Endodermal cell (in vitro differentiated cells): ENCODE results near the gene VWA3A. TPM values are rescaled to one million over a fixed set of nuclear protein-coding genes. Genes with fewer than 3 reads are reported as not detected.
A peak's percentile ranks its signal among the peaks of the same experiment; 100 is the strongest.

Experiments
- DNase-seq: peaks from one replicate; pipeline ENCODE4 v3.0.0-alpha.2; 2017
- H3K27ac ChIP-seq: 2 replicates; pipeline ENCODE4 v1.5.1; 2013; ENCODE audit warnings: mild to moderate bottlenecking, low read depth, low read length, moderate library complexity
- H3K27me3 ChIP-seq: 2 replicates; pipeline ENCODE4 v1.6.1; 2013; ENCODE audit warnings: mild to moderate bottlenecking, low read length, moderate library complexity; ENCODE audit not compliant: insufficient read depth, control insufficient read depth, poor library complexity, severe bottlenecking
- H3K36me3 ChIP-seq: 2 replicates; pipeline ENCODE4 v1.7.0; 2013; ENCODE audit warnings: mild to moderate bottlenecking, low read length, moderate library complexity; ENCODE audit not compliant: control insufficient read depth, insufficient read depth
- H3K4me1 ChIP-seq: one replicate; pipeline ENCODE4 v1.7.0; 2013; ENCODE audit warnings: low read length; ENCODE audit not compliant: control insufficient read depth, insufficient read depth
- H3K4me3 ChIP-seq: 2 replicates; pipeline ENCODE4 v1.5.1; 2013; ENCODE audit warnings: mild to moderate bottlenecking, low read length, moderate library complexity
- H3K9ac ChIP-seq: 2 replicates; pipeline ENCODE4 v1.6.1; 2013; ENCODE audit warnings: mild to moderate bottlenecking, low read length, moderate library complexity; ENCODE audit not compliant: poor library complexity, severe bottlenecking; ENCODE audit errors: extremely low read depth
- H3K9me3 ChIP-seq: 2 replicates; pipeline ENCODE4 v1.6.1; 2013; ENCODE audit warnings: mild to moderate bottlenecking, low read length, moderate library complexity; ENCODE audit not compliant: control insufficient read depth
- H3K27ac Mint-ChIP-seq: 2 replicates; pipeline ENCODE4 v1.8.0; 2020; ENCODE audit warnings: mixed read lengths
- H3K27me3 Mint-ChIP-seq: 2 replicates; pipeline ENCODE4 v1.8.0; 2021; ENCODE audit warnings: mild to moderate bottlenecking, mixed read lengths; ENCODE audit not compliant: insufficient read depth
- H3K36me3 Mint-ChIP-seq: 2 replicates; pipeline ENCODE4 v1.8.0; 2020; ENCODE audit warnings: low read depth, mixed read lengths
- H3K4me1 Mint-ChIP-seq: 2 replicates; pipeline ENCODE4 v1.8.0; 2020; ENCODE audit warnings: mixed read lengths
- H3K4me3 Mint-ChIP-seq: 2 replicates; pipeline ENCODE4 v1.8.0; 2020; ENCODE audit warnings: mild to moderate bottlenecking, moderate library complexity, mixed read lengths
- H3K9me3 Mint-ChIP-seq: 2 replicates; pipeline ENCODE4 v1.8.0; 2020; ENCODE audit warnings: mild to moderate bottlenecking, mixed read lengths
- WGBS, 2 experiments: methylation state at CpG; one replicate each; pipeline versions ENCODE4 v1.1.5 to v1.1.7; 2013; ENCODE audit warnings: missing lambda C conversion rate in 2 of 2, mixed read lengths in 1 of 2; ENCODE audit not compliant: insufficient coverage in 1 of 2, insufficient read length in 1 of 2; 5-methylcytosine and 5-hydroxymethylcytosine counted together
- total RNA-seq, 2 donors: library from RNA; stranded (reverse); fragmentation: NEBNext Ultra II Directional in 1 of 2; extraction: Animal tissue kit (Norgen Biotek cat#: 25700) in 1 of 2; gene quantifications; 2 replicates in 1 of 2; 3 replicates in 1 of 2; pipeline ENCODE4 v1.2.1, GENCODE V29; 2021
- TF ChIP-seq, protein P1 (sequence below): fragments of 200-600 bp; sonication (generic); conservative IDR thresholded peaks from 2 replicates; pipeline ENCODE4 v1.5.0; 2021; ENCODE audit warnings: antibody characterized with exemption, mild to moderate bottlenecking

Gene VWA3A
- total RNA-seq, 2 donors from 2014 or later: 0.18 to 0.40 TPM

DNA sequence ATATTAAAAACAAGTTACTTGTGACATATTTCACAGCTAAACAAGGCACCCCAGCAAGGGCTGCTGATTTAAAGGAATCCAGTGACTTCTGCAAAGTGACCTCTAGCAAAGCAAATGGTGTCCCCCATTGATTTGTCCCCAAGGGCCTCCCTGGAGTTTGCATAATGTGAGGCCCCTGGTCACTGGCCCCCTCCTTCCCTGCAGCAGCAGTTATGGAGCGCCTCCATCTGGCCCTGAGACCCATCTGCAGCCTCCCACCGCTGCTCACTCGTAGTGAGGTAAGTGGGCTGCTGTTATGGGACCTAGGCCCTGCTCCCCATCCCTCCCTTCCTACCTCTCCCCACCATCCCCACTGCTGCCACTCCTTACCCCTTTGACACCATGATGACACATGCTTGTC, 94.2 kb downstream of the VWA3A start:
- no peaks in the 10 kb centered on the region for H3K9me3 Mint-ChIP-seq
- H3K36me3 Mint-ChIP-seq: no peaks in the 10 kb centered on the region
- no peak overlapping the region for H3K4me3 Mint-ChIP-seq
- DNase-seq: peak; percentile 88
- 43 to 71% methylated on average over 2 to 3 of the region's 3 CpGs for WGBS, 2 experiments
- Histone ChIP-seq H3K36me3 (no peaks in the 10 kb centered on the region), H3K27me3 (peaks cover 10% of the 10 kb centered on the region), H3K4me3 (no peak overlapping the region), H3K4me1 (no peaks in the 10 kb centered on the region), H3K9ac (no peak overlapping the region), H3K9me3 (no peaks in the 10 kb centered on the region), H3K27ac (no peak overlapping the region)
- TF ChIP-seq, protein P1, sequence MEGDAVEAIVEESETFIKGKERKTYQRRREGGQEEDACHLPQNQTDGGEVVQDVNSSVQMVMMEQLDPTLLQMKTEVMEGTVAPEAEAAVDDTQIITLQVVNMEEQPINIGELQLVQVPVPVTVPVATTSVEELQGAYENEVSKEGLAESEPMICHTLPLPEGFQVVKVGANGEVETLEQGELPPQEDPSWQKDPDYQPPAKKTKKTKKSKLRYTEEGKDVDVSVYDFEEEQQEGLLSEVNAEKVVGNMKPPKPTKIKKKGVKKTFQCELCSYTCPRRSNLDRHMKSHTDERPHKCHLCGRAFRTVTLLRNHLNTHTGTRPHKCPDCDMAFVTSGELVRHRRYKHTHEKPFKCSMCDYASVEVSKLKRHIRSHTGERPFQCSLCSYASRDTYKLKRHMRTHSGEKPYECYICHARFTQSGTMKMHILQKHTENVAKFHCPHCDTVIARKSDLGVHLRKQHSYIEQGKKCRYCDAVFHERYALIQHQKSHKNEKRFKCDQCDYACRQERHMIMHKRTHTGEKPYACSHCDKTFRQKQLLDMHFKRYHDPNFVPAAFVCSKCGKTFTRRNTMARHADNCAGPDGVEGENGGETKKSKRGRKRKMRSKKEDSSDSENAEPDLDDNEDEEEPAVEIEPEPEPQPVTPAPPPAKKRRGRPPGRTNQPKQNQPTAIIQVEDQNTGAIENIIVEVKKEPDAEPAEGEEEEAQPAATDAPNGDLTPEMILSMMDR: peak; percentile 79
- H3K27ac Mint-ChIP-seq: no peak overlapping the region
- H3K27me3 Mint-ChIP-seq: no peaks in the 10 kb centered on the region
- peaks cover 9% of the 10 kb centered on the region for H3K4me1 Mint-ChIP-seq

DNA sequence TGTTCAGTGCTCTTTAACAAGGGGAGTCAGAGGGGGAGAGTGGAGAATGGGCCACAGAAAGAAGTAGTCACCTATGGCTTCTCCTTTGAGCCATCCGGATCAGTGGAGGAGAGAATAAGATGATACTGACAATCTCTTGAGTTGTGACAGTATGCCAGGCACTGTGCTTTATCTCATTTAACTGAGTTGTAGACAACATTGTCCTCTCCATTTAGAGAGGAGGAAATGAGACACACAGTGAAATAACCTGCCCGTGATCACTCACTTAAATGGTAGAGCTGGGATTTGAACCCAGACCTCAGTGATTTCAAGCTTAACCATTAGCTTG, 95.9 kb downstream of the VWA3A start:
- DNase-seq: no peak
- 93 to 98% methylated on average over 2 of the region's 2 CpGs for WGBS, 2 experiments

DNA sequence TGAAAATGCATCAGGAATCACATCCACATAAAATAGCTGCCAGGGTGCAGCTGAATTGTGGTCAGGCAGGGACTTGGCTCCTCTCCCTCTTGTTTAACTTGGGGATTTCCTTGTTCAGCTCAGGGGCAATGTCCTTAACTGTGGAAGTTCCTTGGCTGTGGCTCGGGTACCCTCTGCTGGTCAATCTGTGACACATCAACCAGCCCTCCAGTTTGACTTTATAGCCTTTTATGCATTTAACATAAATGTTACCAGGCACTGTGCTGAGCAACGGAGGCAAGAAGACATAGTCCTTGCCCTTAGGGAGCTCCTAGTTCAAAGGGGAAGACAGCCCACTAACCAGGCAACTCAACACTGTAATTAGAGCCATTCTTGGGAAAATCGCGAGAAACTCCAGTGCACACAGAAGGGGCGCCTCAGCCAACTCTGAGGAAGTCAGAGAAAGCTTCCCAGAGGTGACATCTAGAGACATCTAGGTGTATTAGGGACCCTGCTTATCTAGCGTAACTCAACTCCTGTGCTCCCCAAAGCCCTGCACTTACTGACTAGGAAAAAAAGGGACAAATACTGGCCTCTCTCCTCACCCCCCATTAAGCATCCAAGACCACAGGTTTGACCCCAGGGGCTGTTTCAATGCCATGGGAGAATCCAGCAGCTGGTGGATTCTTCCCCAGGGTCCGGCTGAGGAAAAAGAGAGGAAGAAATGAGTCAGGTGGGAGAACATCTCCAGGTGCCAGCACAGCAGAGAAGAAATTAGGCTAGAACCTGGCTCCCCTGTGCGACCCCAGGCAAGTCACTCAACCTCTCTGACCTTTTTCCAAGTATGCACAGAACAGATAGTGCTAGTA, 96.5 kb downstream of the VWA3A start:
- Histone ChIP-seq H3K36me3 (no peaks in the 10 kb centered on the region), H3K9ac (no peak overlapping the region), H3K9me3 (no peaks in the 10 kb centered on the region), H3K4me1 (no peaks in the 10 kb centered on the region), H3K27me3 (peaks cover 10% of the 10 kb centered on the region), H3K27ac (peak overlapping the region; percentile 24), H3K4me3 (no peak overlapping the region)
- Mint-ChIP-seq H3K27me3 (peaks cover 2% of the 10 kb centered on the region), H3K36me3 (no peaks in the 10 kb centered on the region), H3K4me3 (peak overlapping the region; percentile 84), H3K4me1 (peaks cover 19% of the 10 kb centered on the region), H3K27ac (no peak overlapping the region), H3K9me3 (no peaks in the 10 kb centered on the region)
- TF ChIP-seq, protein P1: peak; percentile 93
- 49 to 58% methylated on average over 5 to 8 of the region's 8 CpGs for WGBS, 2 experiments
- peak; percentile 83 for DNase-seq

More for the DNA sequence above, 95.9 kb downstream of the VWA3A start:
- Histone ChIP-seq H3K27ac (no peak overlapping the region), H3K27me3 (peaks cover 10% of the 10 kb centered on the region), H3K36me3 (no peaks in the 10 kb centered on the region), H3K4me1 (no peaks in the 10 kb centered on the region), H3K4me3 (no peak overlapping the region), H3K9me3 (no peaks in the 10 kb centered on the region), H3K9ac (no peak overlapping the region)
- Mint-ChIP-seq H3K4me1 (peaks cover 19% of the 10 kb centered on the region), H3K36me3 (no peaks in the 10 kb centered on the region), H3K27ac (no peak overlapping the region), H3K9me3 (no peaks in the 10 kb centered on the region), H3K4me3 (no peak overlapping the region), H3K27me3 (peaks cover 2% of the 10 kb centered on the region)
- TF ChIP-seq, protein P1: no peak
